Endothelial cell of umbilical vein (primary cell): Measurements from ENCODE around the gene HTT.

ENCODE experiments used
- EZH2 ChIP-seq: IDR thresholded peaks from 2 replicates; pipeline ENCODE4 v1.6.1; 2012; ENCODE audit warnings: borderline replicate concordance, low read depth, mild to moderate bottlenecking, moderate library complexity, low read length, inconsistent platforms; ENCODE audit not compliant: severe bottlenecking
- GATA2 ChIP-seq: IDR thresholded peaks from 2 replicates; pipeline ENCODE4 v1.7.0; 2011; ENCODE audit warnings: low read depth, mild to moderate bottlenecking, moderate library complexity, mixed read lengths, low read length; ENCODE audit not compliant: insufficient read length, insufficient read depth
- JUN ChIP-seq: IDR thresholded peaks from 2 replicates; pipeline ENCODE4 v1.6.1; 2011; ENCODE audit warnings: borderline replicate concordance, low read depth; ENCODE audit not compliant: insufficient read length, insufficient read depth
- MYC ChIP-seq: IDR thresholded peaks from one replicate; pipeline ENCODE4 v1.6.1; 2011; ENCODE audit warnings: mild to moderate bottlenecking, low read depth, low read length
- POLR2A ChIP-seq: IDR thresholded peaks from 2 replicates; pipeline ENCODE4 v1.6.1; 2012; ENCODE audit warnings: low read depth, mild to moderate bottlenecking, control low read depth, low read length
- POLR2AphosphoS5 ChIP-seq: IDR thresholded peaks from 2 replicates; pipeline ENCODE4 v1.6.1; 2012; ENCODE audit warnings: low read depth, mild to moderate bottlenecking, control low read depth, low read length, moderate library complexity; ENCODE audit not compliant: insufficient read depth
- TF ChIP-seq, protein P1 (sequence below), 2 donors: IDR thresholded peaks; 1 replicate in 1 of 2; 2 replicates in 1 of 2; pipeline ENCODE4 v1.5.1; 2011; ENCODE audit warnings: low read length in 2 of 2, mild to moderate bottlenecking in 2 of 2, moderate library complexity in 2 of 2, control low read depth in 1 of 2, inconsistent platforms in 1 of 2, low read depth in 1 of 2; ENCODE audit not compliant: insufficient read depth in 1 of 2; ENCODE audit errors: extremely low read depth in 1 of 2
- TF ChIP-seq, protein P2 (sequence below): IDR thresholded peaks from 2 replicates; pipeline ENCODE4 v1.6.1; 2011; ENCODE audit not compliant: insufficient read depth, insufficient read length

GRCh38 chr4:3206439-3207100 is 132.1 kb downstream of the HTT start:
- TF ChIP-seq, protein P1, sequence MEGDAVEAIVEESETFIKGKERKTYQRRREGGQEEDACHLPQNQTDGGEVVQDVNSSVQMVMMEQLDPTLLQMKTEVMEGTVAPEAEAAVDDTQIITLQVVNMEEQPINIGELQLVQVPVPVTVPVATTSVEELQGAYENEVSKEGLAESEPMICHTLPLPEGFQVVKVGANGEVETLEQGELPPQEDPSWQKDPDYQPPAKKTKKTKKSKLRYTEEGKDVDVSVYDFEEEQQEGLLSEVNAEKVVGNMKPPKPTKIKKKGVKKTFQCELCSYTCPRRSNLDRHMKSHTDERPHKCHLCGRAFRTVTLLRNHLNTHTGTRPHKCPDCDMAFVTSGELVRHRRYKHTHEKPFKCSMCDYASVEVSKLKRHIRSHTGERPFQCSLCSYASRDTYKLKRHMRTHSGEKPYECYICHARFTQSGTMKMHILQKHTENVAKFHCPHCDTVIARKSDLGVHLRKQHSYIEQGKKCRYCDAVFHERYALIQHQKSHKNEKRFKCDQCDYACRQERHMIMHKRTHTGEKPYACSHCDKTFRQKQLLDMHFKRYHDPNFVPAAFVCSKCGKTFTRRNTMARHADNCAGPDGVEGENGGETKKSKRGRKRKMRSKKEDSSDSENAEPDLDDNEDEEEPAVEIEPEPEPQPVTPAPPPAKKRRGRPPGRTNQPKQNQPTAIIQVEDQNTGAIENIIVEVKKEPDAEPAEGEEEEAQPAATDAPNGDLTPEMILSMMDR (IDR thresholded peaks at IDR 0.05; ENCODE audit: extremely low read depth in 1 of 2, insufficient read depth in 1 of 2, low read depth in 1 of 2, low read length in 2 of 2): no peak
- TF ChIP-seq, protein P2, sequence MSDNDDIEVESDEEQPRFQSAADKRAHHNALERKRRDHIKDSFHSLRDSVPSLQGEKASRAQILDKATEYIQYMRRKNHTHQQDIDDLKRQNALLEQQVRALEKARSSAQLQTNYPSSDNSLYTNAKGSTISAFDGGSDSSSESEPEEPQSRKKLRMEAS: no peak
- TF ChIP-seq EZH2 (no peak), POLR2A (no peak), POLR2AphosphoS5 (no peak), JUN (no peak), GATA2 (no peak), MYC (no peak)
